Activated CD8-positive, alpha-beta memory T cell treated with anti-CD3 and anti-CD28 coated beads for 1 hour (primary cell): ENCODE measurements around the gene MYH7.
"Not testable (repeated sequence)": the region's sequence is repeated elsewhere in the genome, so short reads cannot be mapped to it uniquely, and the experiment has no call there.

Experiments
- DNase-seq, 2 donors: peaks; one replicate each; pipeline ENCODE4 v3.0.0-alpha.2; 2020; ENCODE audit warnings: low read depth in 1 of 2; ENCODE audit errors: extremely low read depth in 1 of 2

The MYH7 gene

DNA sequence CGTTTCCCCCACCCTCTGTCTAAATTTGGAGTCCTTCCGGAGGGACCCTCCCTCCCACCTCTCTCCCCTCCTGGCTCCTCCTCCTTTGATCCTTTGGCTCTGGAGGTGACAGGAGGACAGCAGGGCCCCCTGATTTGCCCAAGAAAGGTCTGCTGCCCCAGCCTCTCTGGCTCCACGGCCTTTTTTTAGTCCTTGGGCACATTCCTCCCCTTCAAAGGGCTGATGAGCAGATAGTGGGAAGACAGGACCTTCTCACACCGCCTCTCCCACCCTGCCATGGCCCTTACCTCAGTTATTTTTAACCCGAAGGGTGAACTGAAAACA, 27.2 kb downstream of the MYH7 start:
- no peak for DNase-seq

DNA sequence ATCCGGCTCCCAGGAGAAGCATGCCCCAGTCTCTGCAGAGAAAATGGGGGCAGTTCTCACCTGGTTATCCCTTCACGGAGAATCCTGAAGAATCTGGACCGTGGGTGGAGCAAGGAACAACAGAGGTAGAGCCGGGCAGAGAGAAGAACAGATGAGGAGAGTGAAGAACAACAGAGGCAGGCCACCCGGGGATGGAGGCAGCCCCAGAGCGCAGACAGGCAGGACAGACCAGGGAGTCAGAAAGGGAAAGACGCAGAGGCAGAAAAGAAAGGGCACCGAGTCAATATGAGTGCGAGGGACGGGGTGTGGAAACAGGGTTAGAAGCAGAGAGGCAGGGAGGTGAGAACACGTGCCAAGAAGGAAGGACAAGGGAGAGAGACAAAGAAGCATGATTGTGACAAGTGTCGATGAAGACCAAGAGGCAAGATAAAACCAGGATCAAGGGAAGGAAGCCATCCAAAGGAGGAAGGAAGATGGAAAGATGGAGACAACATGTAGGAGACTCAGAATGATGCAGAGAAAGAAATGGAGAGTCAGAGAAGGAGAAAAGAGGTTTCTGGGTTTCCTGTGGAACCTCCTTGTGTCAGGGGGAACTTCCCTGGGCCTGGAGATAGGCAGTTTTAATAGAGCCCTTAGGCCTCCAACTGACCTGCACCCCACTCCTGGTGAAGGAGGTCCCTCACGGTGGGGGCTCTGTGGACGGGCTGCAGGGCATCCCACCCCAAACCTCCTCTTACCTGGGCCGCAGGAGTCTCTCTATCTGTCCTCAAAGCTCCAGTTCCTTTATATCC, 27.7 kb downstream of the MYH7 start, which contains the start of gene MYH6:
TSS of gene MYH6 (minus strand) at position 758 of the 791 bp plus-strand sequence. CDS start 1,050 bp downstream, outside the sequence.
- DNase-seq = no peak

GRCh38 chr14:23406725-23407355, 28.6 kb downstream of the MYH7 start:
- DNase-seq = no peak

DNA sequence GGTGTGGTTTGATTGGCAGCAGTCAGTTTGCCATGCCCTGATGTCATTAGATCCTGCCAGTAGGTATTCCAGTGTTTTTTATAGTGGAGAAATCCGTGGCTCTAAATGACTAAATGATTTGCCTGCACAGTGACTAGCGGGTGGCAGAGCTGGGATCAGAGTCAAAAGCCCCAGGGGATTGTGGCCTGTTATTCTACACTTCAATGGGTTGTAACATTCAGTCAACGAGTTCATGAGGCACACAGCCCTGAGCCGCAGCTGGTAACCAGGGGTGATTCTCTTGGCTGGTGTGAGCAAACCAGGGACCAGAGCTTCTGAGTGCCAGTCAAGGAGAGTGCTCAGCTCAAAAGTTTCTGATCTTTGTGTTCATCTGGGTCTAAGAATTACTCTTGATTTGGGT, 29.2 kb downstream of the MYH7 start:
- DNase-seq = no peak

GRCh38 chr14:23405516-23406025, 29.9 kb downstream of the MYH7 start:
- no peak for DNase-seq

GRCh38 chr14:23405096-23405495, 30.4 kb downstream of the MYH7 start:
- DNase-seq = no peak

DNA sequence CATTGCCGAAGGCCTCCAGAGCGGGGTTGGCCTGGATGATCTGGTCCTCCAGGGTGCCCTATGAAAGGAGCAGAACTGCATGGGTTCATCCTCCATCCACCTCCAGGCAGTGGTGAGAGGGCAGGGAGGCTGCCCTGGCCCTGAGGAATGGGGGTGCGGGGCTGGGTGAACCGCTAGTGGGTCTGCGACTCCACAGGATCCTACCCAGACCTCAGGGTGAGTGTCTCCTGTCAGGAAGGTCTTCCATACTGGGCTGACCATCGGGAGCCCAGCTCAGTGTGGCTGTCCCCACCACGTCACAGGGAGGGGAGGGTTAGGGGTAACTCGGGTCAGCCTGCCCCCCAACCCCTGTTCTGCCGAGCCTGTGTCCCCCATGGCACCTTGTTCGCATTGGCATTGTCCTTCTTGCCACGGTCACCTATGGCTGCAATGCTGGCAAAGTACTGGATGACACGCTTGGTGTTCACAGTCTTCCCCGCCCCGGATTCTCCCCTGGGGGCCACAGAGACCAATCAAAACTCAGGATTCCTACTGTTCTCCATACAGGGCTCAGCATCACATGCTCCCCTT, 31.0 kb downstream of the MYH7 start:
- no peak for DNase-seq

GRCh38 chr14:23403908-23404307, 31.6 kb downstream of the MYH7 start:
- DNase-seq = no peak

- no peak for DNase-seq
Measured at GRCh38 chr14:23403139-23403438, 32.4 kb downstream of the MYH7 start.

- no peak for DNase-seq
Measured at GRCh38 chr14:23402296-23403138, 32.9 kb downstream of the MYH7 start.

DNA sequence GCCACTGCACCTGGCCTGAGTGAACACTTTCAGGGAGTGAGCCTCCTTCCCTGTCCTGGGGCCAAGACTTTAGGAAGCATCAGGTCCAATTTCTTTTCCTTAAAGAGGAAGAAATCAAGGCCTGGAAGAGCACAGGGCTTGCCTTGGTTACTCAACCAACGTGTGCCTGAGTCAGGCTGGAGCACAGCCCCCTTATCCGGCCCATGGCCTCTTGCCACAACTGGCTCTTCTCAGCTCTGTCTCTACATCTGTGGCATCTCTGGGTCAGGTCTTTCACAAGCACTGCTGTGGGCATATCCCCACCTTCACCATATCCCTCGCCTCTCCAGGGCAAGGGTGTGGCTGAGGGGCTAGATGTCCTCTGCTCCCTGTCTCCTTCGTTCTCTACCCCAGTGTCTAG, 34.2 kb downstream of the MYH7 start:
- no peak for DNase-seq

- not testable (repeated sequence) for DNase-seq
Measured at GRCh38 chr14:23400496-23401149, 34.8 kb downstream of the MYH7 start.

- DNase-seq = no peak
Measured at GRCh38 chr14:23399591-23399990, 35.9 kb downstream of the MYH7 start.

DNA sequence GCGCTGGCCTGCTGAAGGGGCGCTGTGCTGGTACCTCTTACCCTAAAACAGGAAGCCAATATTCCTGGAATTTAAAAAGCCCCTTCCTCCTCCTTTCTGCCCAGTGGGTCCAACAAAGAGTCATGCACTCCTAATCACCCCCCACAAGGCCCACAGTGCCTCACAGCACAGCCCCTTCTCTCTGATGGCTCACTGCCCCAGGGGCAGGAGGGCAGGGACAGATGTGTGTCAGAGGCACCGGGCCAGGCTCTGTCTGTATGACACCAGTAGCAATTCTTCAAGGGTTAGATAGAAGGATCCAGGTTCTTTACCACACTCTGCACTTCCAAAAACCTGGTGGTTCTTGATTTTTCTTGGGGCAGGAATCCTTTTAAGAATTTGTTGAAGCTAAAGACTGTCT, 36.3 kb downstream of the MYH7 start:
- DNase-seq = no peak

DNA sequence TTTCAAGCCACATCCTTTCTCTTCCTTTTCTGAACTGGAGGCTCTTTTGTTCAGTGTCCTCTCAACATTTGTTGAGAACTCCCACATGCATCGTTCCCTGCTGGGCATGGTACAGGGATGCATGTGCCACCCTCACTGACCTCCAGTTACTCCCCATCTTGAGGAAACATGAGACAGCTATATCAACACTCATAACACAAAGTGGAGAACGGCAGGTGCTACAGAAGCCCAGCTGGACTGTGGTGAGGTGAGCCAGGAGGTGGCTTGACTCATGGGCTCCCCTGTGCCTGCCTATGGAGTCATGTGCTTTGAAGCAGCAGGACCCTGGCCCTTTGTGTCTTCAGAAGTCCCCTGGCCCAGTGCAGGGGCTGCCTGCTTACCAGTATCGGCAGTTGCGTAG, 37.1 kb downstream of the MYH7 start:
- no peak for DNase-seq

DNA sequence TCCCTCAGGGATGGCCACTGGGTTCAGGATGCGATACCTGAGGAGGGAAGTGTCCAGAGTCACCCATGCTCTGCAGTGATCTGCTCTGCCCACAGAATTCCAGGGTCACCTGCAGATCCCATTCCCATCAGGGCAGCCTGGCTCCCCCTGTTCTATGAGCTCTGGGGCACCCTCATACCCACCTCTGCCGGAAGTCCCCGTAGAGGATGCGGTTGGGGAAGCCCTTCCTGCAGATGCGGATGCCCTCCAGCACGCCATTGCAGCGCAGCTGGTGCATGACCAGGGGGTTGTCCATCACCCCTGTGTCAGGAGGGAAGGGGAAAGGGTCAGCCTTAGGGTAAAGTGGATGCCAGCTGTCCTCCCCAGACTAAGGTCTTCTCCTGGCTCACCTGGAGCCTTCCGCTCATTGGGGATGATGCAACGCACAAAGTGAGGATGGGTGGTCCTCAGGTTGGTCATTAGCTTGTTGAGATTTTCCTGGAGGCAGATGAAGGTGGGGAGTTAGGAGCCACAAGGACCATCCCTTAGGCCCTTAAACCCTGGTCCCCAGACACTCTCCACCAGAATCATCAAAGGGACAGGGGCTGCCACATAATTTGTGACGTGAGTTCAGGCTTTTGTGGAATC, 38.6 kb downstream of the MYH7 start:
- DNase-seq = no peak

DNA sequence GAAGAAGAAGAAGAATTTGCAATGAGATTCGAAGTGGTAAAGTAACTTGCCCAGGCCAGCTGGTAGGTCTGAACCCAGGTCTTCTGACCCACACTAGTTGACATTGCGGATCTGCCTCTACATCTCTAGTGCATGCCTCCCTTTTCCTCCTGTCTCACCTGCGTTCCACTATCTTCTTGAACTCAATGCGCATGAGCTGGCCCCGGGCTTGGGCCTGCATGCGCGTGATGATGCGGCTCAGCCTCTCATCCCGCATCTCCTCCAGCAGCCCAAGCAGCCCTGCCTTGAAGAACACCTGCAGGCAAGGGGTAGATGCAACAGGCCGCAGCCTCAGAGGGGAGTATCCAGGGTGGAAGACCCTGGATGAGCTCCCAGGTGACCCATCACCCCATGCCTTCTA, 39.3 kb downstream of the MYH7 start:
- DNase-seq = no peak

GRCh38 chr14:23392613-23393012, 42.8 kb downstream of the MYH7 start:
- no peak for DNase-seq

GRCh38 chr14:23389871-23390270, 45.6 kb downstream of the MYH7 start:
- not testable (repeated sequence) for DNase-seq

GRCh38 chr14:23389396-23389795, 46.1 kb downstream of the MYH7 start:
- no peak for DNase-seq
